H1 (cell line): Measurements from ENCODE around the gene CABP4. TPM values are rescaled to one million over a fixed set of nuclear protein-coding genes. Genes with fewer than 3 reads are reported as not detected.

Experiments used
- CTCF ChIA-PET: fragments of 300-600 bp; sonication (Branson Sonifier 250); formaldehyde crosslinking; loops from one replicate; lab custom pipeline; 2021; ENCODE audit not compliant: partially characterized antibody; lab: Charles Lee
- POLR2A ChIA-PET: fragments of 300-600 bp; sonication (Branson Sonifier 250); formaldehyde crosslinking; loops from one replicate; lab custom pipeline; 2021; ENCODE audit warnings: inconsistent platforms; ENCODE audit not compliant: partially characterized antibody; lab: Charles Lee
- DNase-seq, 2 experiments: peaks; one replicate each; pipeline versions ENCODE4 v3.0.0 to v3.0.0-alpha.2; 2010 to 2022; ENCODE audit warnings: low spot score in 2 of 2, low read depth in 1 of 2, mixed read lengths in 1 of 2
- FAIRE-seq: peaks from 2 replicates; lab custom pipeline; 2011; peaks lifted over from hg19 to GRCh38; lab: Jason Lieb, UNC
- H2AFZ ChIP-seq: 2 replicates; pipeline ENCODE4 v1.8.1; 2012; ENCODE audit warnings: low read length, inconsistent platforms
- H2AK5ac ChIP-seq: 2 replicates; pipeline ENCODE4 v1.6.1; 2013; ENCODE audit warnings: low read depth, low read length
- H2BK120ac ChIP-seq: replicated peaks from 2 replicates; pipeline ENCODE3; 2013; ENCODE audit warnings: low read depth, low read length, inconsistent platforms
- H2BK12ac ChIP-seq: 2 replicates; pipeline ENCODE4 v1.6.1; 2013; ENCODE audit warnings: low read depth, low read length
- H2BK15ac ChIP-seq: 2 replicates; pipeline ENCODE4 v1.6.1; 2013; ENCODE audit warnings: low read length
- H2BK20ac ChIP-seq: 2 replicates; pipeline ENCODE4 v1.6.1; 2013; ENCODE audit warnings: low read length
- H2BK5ac ChIP-seq: 2 replicates; pipeline ENCODE4 v1.6.1; 2013; ENCODE audit warnings: low read depth, low read length
- H3K14ac ChIP-seq: 2 replicates; pipeline ENCODE4 v1.6.1; 2013; ENCODE audit warnings: inconsistent platforms; ENCODE audit not compliant: insufficient read length
- H3K18ac ChIP-seq: 2 replicates; pipeline ENCODE4 v1.6.1; 2013; ENCODE audit warnings: low read length; ENCODE audit errors: extremely low read depth
- H3K23ac ChIP-seq: 2 replicates; pipeline ENCODE4 v1.6.1; 2013; ENCODE audit warnings: inconsistent platforms; ENCODE audit not compliant: insufficient read length
- H3K23me2 ChIP-seq: 2 replicates; pipeline ENCODE4 v1.6.1; 2013; ENCODE audit warnings: low read depth, low read length
- H3K27ac ChIP-seq: 2 replicates; pipeline ENCODE4 v1.6.1; 2011; ENCODE audit warnings: low read depth, low read length, inconsistent platforms
- H3K27me3 ChIP-seq, 4 experiments: replicated peaks in 1 of 4; 1 replicate in 1 of 4; 2 replicates in 3 of 4; pipeline versions ENCODE4 v1.6.1 to v1.8.1; 2011 to 2013; ENCODE audit warnings: low read length in 3 of 4, mild to moderate bottlenecking in 3 of 4, inconsistent platforms in 2 of 4, mixed read lengths in 2 of 4, moderate library complexity in 1 of 4; ENCODE audit not compliant: control insufficient read depth in 3 of 4, insufficient read depth in 3 of 4; ENCODE audit errors: extremely low read depth in 1 of 4
- H3K36me3 ChIP-seq, 4 experiments: 2 replicates each; pipeline versions ENCODE4 v1.6.1 to v1.8.1; 2011 to 2013; ENCODE audit warnings: mild to moderate bottlenecking in 4 of 4, low read length in 3 of 4, moderate library complexity in 2 of 4, control low read depth in 1 of 4, inconsistent platforms in 1 of 4; ENCODE audit not compliant: insufficient read depth in 4 of 4, control insufficient read depth in 2 of 4
- H3K4ac ChIP-seq: replicated peaks from 2 replicates; pipeline ENCODE3; 2013; ENCODE audit warnings: low read length, low read depth, mixed read lengths, inconsistent platforms; ENCODE audit not compliant: insufficient read length
- H3K4me1 ChIP-seq, 4 experiments: replicated peaks in 1 of 4; 1 replicate in 1 of 4; 2 replicates in 3 of 4; pipeline versions ENCODE4 v1.6.1 to v1.8.1; 2011 to 2013; ENCODE audit warnings: low read length in 3 of 4, inconsistent platforms in 2 of 4, mixed read lengths in 1 of 4; ENCODE audit not compliant: insufficient read depth in 4 of 4, control insufficient read depth in 3 of 4
- H3K4me2 ChIP-seq, 2 experiments: 2 replicates each; pipeline versions ENCODE4 v1.6.1 to v1.8.1; 2011 to 2013; ENCODE audit warnings: low read depth in 2 of 2, low read length in 2 of 2, control low read depth in 1 of 2, inconsistent platforms in 1 of 2, mild to moderate bottlenecking in 1 of 2; ENCODE audit not compliant: insufficient read depth in 1 of 2
- H3K4me3 ChIP-seq, 4 experiments: fragments of 200-600, 300-600 bp in 1 of 4; sonication (generic), shearing (Covaris generic), sonication (Bioruptor Twin) in 1 of 4; 2 replicates each; pipeline versions ENCODE4 v1.5.1 to v1.8.1; 2011 to 2016; ENCODE audit warnings: low read length in 4 of 4, low read depth in 3 of 4, control low read depth in 2 of 4, inconsistent platforms in 2 of 4, mild to moderate bottlenecking in 2 of 4, mixed read lengths in 1 of 4, moderate library complexity in 1 of 4; ENCODE audit not compliant: insufficient read depth in 2 of 4; ENCODE audit errors: extremely low read depth in 1 of 4
- H3K56ac ChIP-seq: replicated peaks from 2 replicates; pipeline ENCODE3; 2013; ENCODE audit warnings: low read depth, mild to moderate bottlenecking, mixed read lengths, low read length, inconsistent platforms; ENCODE audit not compliant: insufficient read length
- H3K79me1 ChIP-seq: 2 replicates; pipeline ENCODE4 v1.6.1; 2013; ENCODE audit warnings: low read depth, low read length, control low read depth
- H3K79me2 ChIP-seq, 2 experiments: 2 replicates each; pipeline versions ENCODE4 v1.6.1 to v1.8.1; 2012 to 2013; ENCODE audit warnings: low read length in 2 of 2, mild to moderate bottlenecking in 2 of 2, inconsistent platforms in 1 of 2; ENCODE audit not compliant: insufficient read depth in 2 of 2, control insufficient read depth in 1 of 2
- H3K9ac ChIP-seq, 4 experiments: replicated peaks in 1 of 4; 1 replicate in 1 of 4; 2 replicates in 3 of 4; pipeline versions ENCODE4 v1.6.1 to v1.8.1; 2011 to 2013; ENCODE audit warnings: low read depth in 3 of 4, low read length in 3 of 4, control low read depth in 2 of 4, mild to moderate bottlenecking in 2 of 4, moderate library complexity in 2 of 4, inconsistent platforms in 1 of 4; ENCODE audit errors: extremely low read depth in 1 of 4
- H3K9me3 ChIP-seq, 2 experiments: 2 replicates each; pipeline versions ENCODE4 v1.6.1 to v1.8.1; 2012 to 2013; ENCODE audit warnings: mild to moderate bottlenecking in 2 of 2, moderate library complexity in 2 of 2, control low read depth in 1 of 2, inconsistent platforms in 1 of 2, low read depth in 1 of 2, low read length in 1 of 2, mixed read lengths in 1 of 2; ENCODE audit not compliant: insufficient read depth in 2 of 2
- H4K20me1 ChIP-seq, 2 experiments: replicated peaks in 1 of 2; 2 replicates each; pipeline versions ENCODE3 to v1.8.1; 2011 to 2013; ENCODE audit warnings: inconsistent platforms in 2 of 2, low read length in 2 of 2, mild to moderate bottlenecking in 1 of 2; ENCODE audit not compliant: insufficient read depth in 2 of 2, control insufficient read depth in 1 of 2
- H4K5ac ChIP-seq: 2 replicates; pipeline ENCODE4 v1.6.1; 2013; ENCODE audit warnings: low read length, low read depth, mixed read lengths, inconsistent platforms; ENCODE audit not compliant: insufficient read length
- H4K8ac ChIP-seq: 2 replicates; pipeline ENCODE4 v1.8.0; 2013; ENCODE audit warnings: mild to moderate bottlenecking, moderate library complexity, low read length, inconsistent platforms; ENCODE audit not compliant: insufficient read depth; ENCODE audit errors: extremely low read depth
- H4K91ac ChIP-seq: replicated peaks from 2 replicates; pipeline ENCODE3; 2013; ENCODE audit warnings: low read length, mixed read lengths, inconsistent platforms; ENCODE audit not compliant: insufficient read length
- HDAC6 ChIP-seq: IDR thresholded peaks from one replicate; pipeline ENCODE4 v1.7.1; 2012; ENCODE audit warnings: low read depth, mild to moderate bottlenecking, inconsistent platforms, low read length, moderate library complexity
- NANOG ChIP-seq: IDR thresholded peaks from 2 replicates; pipeline ENCODE4 v1.6.1; 2011; ENCODE audit warnings: low read length, low read depth, mild to moderate bottlenecking, inconsistent platforms; ENCODE audit not compliant: insufficient read depth, poor library complexity, severe bottlenecking
- POU5F1 ChIP-seq: IDR thresholded peaks from 2 replicates; pipeline ENCODE4 v1.6.1; 2011; ENCODE audit warnings: low read depth, mild to moderate bottlenecking, low read length, moderate library complexity
- WGBS, 2 experiments: shearing (Covaris generic) in 1 of 2; methylation state at CpG; one replicate each; pipeline versions ENCODE4 v1.1.6 to v1.1.7; 2013 to 2015; ENCODE audit warnings: low lambda C conversion rate in 2 of 2, mixed read lengths in 2 of 2, inconsistent platforms in 1 of 2, low coverage in 1 of 2, missing lambda C conversion rate in 1 of 2; ENCODE audit not compliant: insufficient replicate concordance in 2 of 2, insufficient coverage in 1 of 2, insufficient read length in 1 of 2; ENCODE audit errors: extremely low coverage in 1 of 2, missing lambda C conversion rate in 1 of 2; 5-methylcytosine and 5-hydroxymethylcytosine counted together
- polyA plus RNA-seq, 7 experiments: library from polyadenylated mRNA; depleted of rRNA in 3 of 7; stranded (reverse) in 5 of 7; unstranded in 2 of 7; fragments of >200 nt in 5 of 7; fragments of 200-250 nt in 2 of 7; gene quantifications; 1 replicate in 5 of 7; 2 replicates in 1 of 7; 4 replicates in 1 of 7; pipeline versions ENCODE4 v1.2.1 to v1.2.3, GENCODE V29; 2011 to 2013; ENCODE audit warnings: missing spikeins in 2 of 7, mixed read lengths in 2 of 7
- total RNA-seq: library from RNA; stranded (reverse); fragmentation: NEBNext Ultra II Directional; extraction: Animal tissue kit (Norgen Biotek cat#: 25700); gene quantifications from 2 replicates; pipeline ENCODE4 v1.2.1, GENCODE V29; 2021

The CABP4 gene
- total and polyA plus RNA-seq, 2 of the 8 experiments (the other 6 are each of a cell fraction or from before 2014, with no cell fraction given): not detected

DNA sequence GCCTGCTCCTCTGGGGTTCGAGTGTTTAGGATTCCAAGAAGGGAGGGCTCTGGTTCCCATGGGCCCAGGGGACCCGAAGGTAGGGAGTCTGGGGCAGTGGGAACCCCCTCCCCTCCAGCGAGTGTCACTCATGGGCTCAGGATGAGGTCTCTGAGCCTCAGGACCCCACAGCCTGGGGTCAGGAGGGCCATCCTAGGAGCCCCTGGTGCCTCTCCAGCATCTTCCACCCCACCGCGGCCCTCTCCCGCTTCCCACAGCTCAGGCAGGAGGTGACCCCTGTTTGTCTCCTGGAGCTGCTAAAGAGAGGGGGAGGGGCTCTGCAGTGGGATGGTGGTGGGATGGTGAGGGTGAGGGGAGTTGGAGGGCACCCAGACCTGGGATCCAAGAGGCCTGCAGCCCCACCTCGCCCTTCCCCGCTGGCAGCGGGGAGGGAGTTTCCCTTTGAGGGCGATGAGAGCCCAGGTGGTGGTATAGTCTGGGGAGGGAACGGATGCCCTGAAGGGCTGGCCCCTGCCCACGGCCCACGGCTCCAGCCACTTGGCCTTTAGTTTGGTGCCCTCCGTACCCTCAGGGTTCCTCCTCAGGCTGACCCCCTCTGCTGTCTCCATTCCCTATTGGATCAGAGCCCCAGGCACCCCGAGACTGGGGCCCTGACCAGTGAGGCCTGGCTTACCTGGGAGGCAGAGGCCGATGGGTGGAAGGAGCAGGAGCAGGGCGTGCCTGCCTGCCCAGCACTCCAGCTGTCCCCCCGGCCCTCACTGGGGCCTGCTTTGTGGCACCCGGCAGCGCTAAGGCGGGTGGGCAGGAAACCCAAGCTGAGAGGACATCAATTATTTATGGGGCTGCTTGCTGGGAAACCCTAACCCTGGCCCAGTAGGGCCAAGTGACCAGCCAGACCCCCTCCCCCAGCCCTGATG is 1.1 kb upstream of the CABP4 start:
- no peaks in the 10 kb centered on the region for H3K79me1 ChIP-seq

More for the DNA sequence above, 1.1 kb upstream of the CABP4 start:
- FAIRE-seq (no peak), DNase-seq (no peak)
- peak overlapping the region; percentile 71 for H4K8ac ChIP-seq
- H3K4me2 ChIP-seq: no peak overlapping the region
- TF ChIP-seq NANOG (no peak), POU5F1 (no peak), HDAC6 (no peak)
- no peaks in the 10 kb centered on the region for H4K20me1 ChIP-seq
- H2AFZ ChIP-seq: no peak overlapping the region
- no peak overlapping the region for H3K56ac ChIP-seq
- no peak overlapping the region for H2BK120ac ChIP-seq
- no peaks in the 10 kb centered on the region for H3K79me2 ChIP-seq
- no peaks in the 10 kb centered on the region for H3K4me1 ChIP-seq
- 92% methylated on average over 21 of the region's 21 CpGs; no CpG with 5 or more reads in 1 of the 2 experiments for WGBS, 2 experiments
- no peaks in the 10 kb centered on the region for H3K23me2 ChIP-seq
- POLR2A ChIA-PET: interaction anchor here (0.9 to 4.3 kb wide), 4 partner anchors 13 to 62 kb away, joined by 3 to 27 read pairs (median 3); partner anchors contain the start of genes PTPRCAP and RAD9A
- no peak overlapping the region for H2AK5ac ChIP-seq
- no peak overlapping the region for H2BK5ac ChIP-seq
- no peak overlapping the region for H3K18ac ChIP-seq
- no peak overlapping the region for H3K9ac ChIP-seq
- no peak overlapping the region for H3K4me3 ChIP-seq
- H2BK20ac ChIP-seq: no peak overlapping the region
- no peaks in the 10 kb centered on the region for H3K36me3 ChIP-seq
- no peak overlapping the region for H3K4ac ChIP-seq
- no peaks in the 10 kb centered on the region for H3K9me3 ChIP-seq
- H4K91ac ChIP-seq: no peak overlapping the region
- H2BK12ac ChIP-seq: no peak overlapping the region
- no peaks in the 10 kb centered on the region for H3K27me3 ChIP-seq
- H4K5ac ChIP-seq: no peak overlapping the region
- H2BK15ac ChIP-seq: no peak overlapping the region
- no peak overlapping the region for H3K23ac ChIP-seq
- no peak overlapping the region for H3K27ac ChIP-seq
- CTCF ChIA-PET: no interaction called here
- no peak overlapping the region for H3K14ac ChIP-seq
